ENCODE data around the gene NOBOX. TPM values are rescaled to one million over a fixed set of nuclear protein-coding genes. Genes with fewer than 3 reads are reported as not detected.

NOBOX gene
- not detected in 2 replicates for total RNA-seq

GRCh38 chr7:144403649-144404061, at the start of gene NOBOX:
Gene NOBOX (minus strand): TSS chr7:144403693.

GRCh38 chr7:144355176-144355822, 48.2 kb downstream of the NOBOX start, which contains the start of gene ARHGEF5:
Gene ARHGEF5 (plus strand): TSS chr7:144355402. CDS start chr7:144362670, 7,268 bp downstream.

Other genes starting within 250 kb of the NOBOX start
- 0.18 and 0.56 TPM in 2 replicates for gene CTAGE4, start 220.2 kb downstream of the NOBOX start, total RNA-seq
- gene ARHGEF35, start 207.9 kb downstream of the NOBOX start, total RNA-seq = 0.18 and 0.56 TPM in 2 replicates
- gene OR2A42, start 164.1 kb downstream of the NOBOX start, total RNA-seq = 0.09 TPM in 1 of 2 replicates, not detected in the other
- under 0.01 and 0.09 TPM in 2 replicates for gene OR2A7, start 138.9 kb downstream of the NOBOX start, total RNA-seq
- not detected in 2 replicates for gene CTAGE8, start 134.4 kb downstream of the NOBOX start, total RNA-seq
- under 0.01 TPM in 1 of 2 replicates, not detected in the other for gene OR2A1, start 91.3 kb downstream of the NOBOX start, total RNA-seq
- gene ARHGEF5, start 48.3 kb downstream of the NOBOX start, total RNA-seq = 0.45 and 0.94 TPM in 2 replicates